AG09309 (cell line): ENCODE results near the gene SLC43A3.

Experiments used
- DNase-seq: peaks from one replicate; pipeline ENCODE4 v3.0.0-alpha.2; 2010; ENCODE audit warnings: low read depth
- H3K4me3 ChIP-seq: 2 replicates; pipeline ENCODE4 v1.5.1; 2011; ENCODE audit warnings: mild to moderate bottlenecking, low read depth, low read length, moderate library complexity; ENCODE audit not compliant: control insufficient read depth
- TF ChIP-seq, protein P1 (sequence below): IDR thresholded peaks from 2 replicates; pipeline ENCODE4 v1.5.1; 2011; ENCODE audit warnings: mild to moderate bottlenecking, low read depth, low read length, inconsistent platforms; ENCODE audit not compliant: insufficient read depth, control insufficient read depth; ENCODE audit errors: missing control alignments

SLC43A3 gene

DNA sequence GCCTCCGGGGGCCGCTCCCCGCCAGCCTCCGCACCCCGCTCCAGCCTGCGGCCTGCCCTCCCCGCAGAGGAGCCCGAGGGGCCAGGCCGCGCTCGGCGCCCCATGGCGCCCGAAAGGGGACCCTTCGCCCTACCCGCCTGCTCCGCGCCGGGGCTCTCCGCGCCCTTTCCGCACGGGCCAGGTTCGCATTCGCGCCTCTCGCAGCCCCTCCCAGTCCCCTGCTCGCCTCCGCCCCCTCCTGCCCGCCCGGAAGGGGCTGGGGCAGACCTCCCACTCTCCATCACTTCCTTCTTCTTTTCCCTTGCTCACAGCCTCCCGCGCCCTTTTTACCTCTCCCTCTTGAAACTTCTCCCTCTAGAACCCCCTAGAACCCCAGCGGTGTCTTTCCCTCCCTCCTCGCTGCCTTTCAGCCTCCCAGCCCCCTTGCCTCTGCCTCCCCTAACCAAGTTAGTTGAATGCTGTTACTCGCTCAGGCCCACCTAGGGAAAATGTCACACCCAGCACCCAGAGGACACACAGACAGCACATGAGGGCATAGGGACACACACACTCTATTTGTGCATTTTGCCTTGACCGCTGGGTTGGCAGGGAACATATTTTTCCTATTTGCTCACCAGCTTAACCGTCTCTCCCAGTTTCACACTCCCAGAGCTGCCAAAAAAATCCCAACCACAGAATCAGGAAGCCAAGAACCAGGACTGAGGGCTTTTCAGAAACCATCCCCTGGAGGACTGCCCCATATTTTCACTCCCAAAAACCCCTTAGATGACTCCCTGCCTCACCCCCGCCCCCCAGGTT is at the start of gene SLC43A3:
Gene SLC43A3 (minus strand): TSS at position 193 of the 798 bp plus-strand sequence. CDS start 949 bp downstream, outside the sequence.
- TF ChIP-seq, protein P1, sequence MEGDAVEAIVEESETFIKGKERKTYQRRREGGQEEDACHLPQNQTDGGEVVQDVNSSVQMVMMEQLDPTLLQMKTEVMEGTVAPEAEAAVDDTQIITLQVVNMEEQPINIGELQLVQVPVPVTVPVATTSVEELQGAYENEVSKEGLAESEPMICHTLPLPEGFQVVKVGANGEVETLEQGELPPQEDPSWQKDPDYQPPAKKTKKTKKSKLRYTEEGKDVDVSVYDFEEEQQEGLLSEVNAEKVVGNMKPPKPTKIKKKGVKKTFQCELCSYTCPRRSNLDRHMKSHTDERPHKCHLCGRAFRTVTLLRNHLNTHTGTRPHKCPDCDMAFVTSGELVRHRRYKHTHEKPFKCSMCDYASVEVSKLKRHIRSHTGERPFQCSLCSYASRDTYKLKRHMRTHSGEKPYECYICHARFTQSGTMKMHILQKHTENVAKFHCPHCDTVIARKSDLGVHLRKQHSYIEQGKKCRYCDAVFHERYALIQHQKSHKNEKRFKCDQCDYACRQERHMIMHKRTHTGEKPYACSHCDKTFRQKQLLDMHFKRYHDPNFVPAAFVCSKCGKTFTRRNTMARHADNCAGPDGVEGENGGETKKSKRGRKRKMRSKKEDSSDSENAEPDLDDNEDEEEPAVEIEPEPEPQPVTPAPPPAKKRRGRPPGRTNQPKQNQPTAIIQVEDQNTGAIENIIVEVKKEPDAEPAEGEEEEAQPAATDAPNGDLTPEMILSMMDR, result no peak
- H3K4me3 ChIP-seq, result peak within 1 kb of the TSS; percentile 32
- peak; percentile 75 for DNase-seq

DNA sequence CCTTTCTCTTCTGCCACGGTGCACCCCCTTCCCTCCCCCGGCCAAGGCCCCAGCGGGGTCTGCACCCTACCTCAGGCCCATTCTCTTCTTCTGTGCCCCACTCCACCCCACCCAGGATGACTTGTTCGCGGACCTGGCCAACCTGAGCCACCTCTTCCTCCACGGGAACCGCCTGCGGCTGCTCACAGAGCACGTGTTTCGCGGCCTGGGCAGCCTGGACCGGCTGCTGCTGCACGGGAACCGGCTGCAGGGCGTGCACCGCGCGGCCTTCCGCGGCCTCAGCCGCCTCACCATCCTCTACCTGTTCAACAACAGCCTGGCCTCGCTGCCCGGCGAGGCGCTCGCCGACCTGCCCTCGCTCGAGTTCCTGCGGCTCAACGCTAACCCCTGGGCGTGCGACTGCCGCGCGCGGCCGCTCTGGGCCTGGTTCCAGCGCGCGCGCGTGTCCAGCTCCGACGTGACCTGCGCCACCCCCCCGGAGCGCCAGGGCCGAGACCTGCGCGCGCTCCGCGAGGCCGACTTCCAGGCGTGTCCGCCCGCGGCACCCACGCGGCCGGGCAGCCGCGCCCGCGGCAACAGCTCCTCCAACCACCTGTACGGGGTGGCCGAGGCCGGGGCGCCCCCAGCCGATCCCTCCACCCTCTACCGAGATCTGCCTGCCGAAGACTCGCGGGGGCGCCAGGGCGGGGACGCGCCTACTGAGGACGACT is 49.3 kb upstream of the SLC43A3 start:
- peak overlapping the region; percentile 33 for H3K4me3 ChIP-seq
- DNase-seq, result no peak
- TF ChIP-seq, protein P1, result no peak

DNA sequence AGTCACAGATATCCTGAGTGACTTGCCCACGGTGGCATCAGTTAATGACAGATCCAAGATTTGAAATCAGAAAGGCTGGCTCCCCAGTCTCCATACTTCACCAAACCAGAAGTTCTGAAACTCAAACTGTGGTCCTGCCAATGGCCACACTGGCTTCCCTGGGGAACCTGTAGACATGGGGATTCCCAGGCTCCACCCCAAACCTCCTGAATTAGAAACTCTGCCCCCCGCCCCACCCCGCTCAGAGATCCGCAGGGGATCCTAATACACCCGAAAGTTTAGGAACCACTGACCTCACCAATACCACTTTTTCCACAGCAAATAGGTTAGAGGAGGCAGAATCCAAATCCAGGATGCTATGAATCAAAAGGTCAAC is 48.7 kb upstream of the SLC43A3 start:
- TF ChIP-seq, protein P1, result no peak
- no peak overlapping the region for H3K4me3 ChIP-seq
- DNase-seq, result no peak

DNA sequence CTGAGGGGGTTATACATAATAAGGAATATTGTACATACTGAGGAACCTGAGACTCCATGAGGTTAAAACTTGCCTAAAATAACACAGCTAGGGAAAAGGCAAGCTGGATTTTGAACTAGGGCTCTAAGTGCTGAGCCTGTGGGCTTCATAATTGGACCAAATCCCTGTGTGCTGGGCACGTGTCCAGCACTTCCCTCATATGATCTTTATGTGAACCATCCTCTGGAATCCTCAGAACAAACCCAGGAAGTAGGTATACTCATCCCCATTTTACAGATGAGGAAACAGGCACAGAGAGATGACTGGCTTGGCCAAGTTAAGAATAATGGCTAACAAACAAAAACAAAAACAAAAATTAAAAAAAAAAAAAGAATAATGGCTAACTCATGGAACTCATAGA is 48.3 kb upstream of the SLC43A3 start:
- TF ChIP-seq, protein P1, result no peak
- H3K4me3 ChIP-seq, result no peak overlapping the region
- DNase-seq, result no peak

DNA sequence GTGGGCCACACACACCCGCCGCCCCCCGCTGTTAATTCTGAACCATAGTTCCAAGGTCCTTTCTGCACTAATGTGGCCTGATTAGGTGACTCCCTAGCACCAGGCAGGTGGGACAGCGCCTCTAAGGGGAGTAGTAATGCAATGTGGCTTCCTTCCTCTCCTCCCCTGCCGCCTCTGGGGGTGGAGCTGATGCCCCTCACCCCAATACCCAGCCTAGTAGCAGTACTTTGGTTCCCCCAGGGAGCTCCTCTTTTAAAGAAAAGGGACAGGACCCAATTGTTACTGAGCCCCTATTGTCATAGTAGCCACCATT is 47.8 kb upstream of the SLC43A3 start:
- no peak overlapping the region for H3K4me3 ChIP-seq
- no peak for DNase-seq
- TF ChIP-seq, protein P1, result no peak

DNA sequence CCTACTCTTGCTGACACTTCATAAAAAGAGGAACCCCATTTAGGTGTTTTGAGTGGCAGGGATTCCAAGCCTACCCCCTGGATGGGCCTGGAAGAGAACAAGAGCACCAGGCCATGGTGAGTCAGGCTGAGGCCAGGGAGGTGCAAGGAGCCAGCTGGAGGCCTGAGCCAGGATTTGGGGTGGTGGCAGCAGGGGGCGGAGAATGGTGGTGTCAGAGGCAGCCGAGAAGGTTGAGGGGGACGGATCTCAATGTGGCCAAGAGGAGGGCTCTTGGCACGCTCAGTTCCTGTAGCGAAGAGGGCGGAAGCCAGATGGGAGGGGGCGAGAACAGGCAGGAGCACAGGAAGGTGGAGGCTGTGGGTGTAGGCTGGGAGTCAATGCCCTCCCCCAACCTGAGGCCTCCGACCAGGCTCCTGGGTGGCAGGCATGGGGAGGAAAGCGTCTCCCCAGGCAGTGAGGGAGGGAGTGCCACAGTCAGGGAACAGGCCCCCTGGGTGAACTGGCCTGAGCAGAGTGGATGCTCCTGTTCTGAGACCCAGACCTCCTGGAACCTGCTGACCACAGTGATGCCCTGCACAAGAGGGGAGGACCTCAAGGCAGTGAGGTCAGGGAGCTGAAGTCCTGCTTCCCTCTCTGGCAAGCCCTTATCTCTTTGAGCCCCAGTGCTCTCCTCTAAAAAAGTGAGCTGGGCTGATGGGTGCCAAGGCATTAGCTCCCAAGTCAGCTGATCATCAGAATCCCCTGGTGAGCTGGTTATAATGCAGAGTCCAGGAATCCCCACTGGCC is 47.3 kb upstream of the SLC43A3 start:
- TF ChIP-seq, protein P1, result no peak
- DNase-seq, result no peak
- no peak overlapping the region for H3K4me3 ChIP-seq
